ENCODE measurements around the gene PANK4. TPM values are rescaled to one million over a fixed set of nuclear protein-coding genes. Genes with fewer than 3 reads are reported as not detected.

The PANK4 gene
- total RNA-seq, 1 experiment from 2014 or later: 22.1 TPM

GRCh38 chr1:2519729-2520128, 6.7 kb downstream of the PANK4 start:
- no peak overlapping the region for H3K4me3 Mint-ChIP-seq (ENCODE audit: unreplicated experiment)
- peaks cover 10% of the 10 kb centered on the region for H3K4me1 Mint-ChIP-seq (ENCODE audit: insufficient read depth, unreplicated experiment)
- POLR2A ChIA-PET: no interaction called here
- CTCF ChIA-PET: interaction anchor here (1.1 to 2.1 kb wide), 2 partner anchors 11 to 28 kb away, joined by 6 to 13 read pairs; no protein-coding TSS in a partner anchor
- no peak for TF ChIP-seq CTCF (IDR thresholded peaks at IDR 0.05; ENCODE audit: unreplicated experiment)
- intact Hi-C loops (cut with micrococcal nuclease): no loop called here
- H3K27me3 Mint-ChIP-seq (ENCODE audit: insufficient read depth, unreplicated experiment): no peaks in the 10 kb centered on the region
- no peaks in the 10 kb centered on the region for H3K9me3 Mint-ChIP-seq (ENCODE audit: unreplicated experiment)
- no peak overlapping the region for H3K27ac Mint-ChIP-seq (ENCODE audit: low read depth, unreplicated experiment)
- no TSS peak for BruUV-seq (replicated peaks)
- H3K36me3 Mint-ChIP-seq (ENCODE audit: insufficient read depth, unreplicated experiment): peaks cover 34% of the 10 kb centered on the region
- DNase-seq (ENCODE audit: unreplicated experiment): no peak

- no peak overlapping the region for H3K27ac Mint-ChIP-seq (ENCODE audit: low read depth, unreplicated experiment)
- BruUV-seq (replicated peaks): no TSS peak
- intact Hi-C loops (cut with micrococcal nuclease): no loop called here
- peaks cover 4% of the 10 kb centered on the region for H3K4me1 Mint-ChIP-seq (ENCODE audit: insufficient read depth, unreplicated experiment)
- no peak for DNase-seq (ENCODE audit: unreplicated experiment)
- TF ChIP-seq CTCF (IDR thresholded peaks at IDR 0.05; ENCODE audit: unreplicated experiment): no peak
- peaks cover 33% of the 10 kb centered on the region for H3K36me3 Mint-ChIP-seq (ENCODE audit: insufficient read depth, unreplicated experiment)
- CTCF ChIA-PET: interaction anchor here (1.1 to 2.1 kb wide), 2 partner anchors 12 to 29 kb away, joined by 6 to 13 read pairs; no protein-coding TSS in a partner anchor
- H3K4me3 Mint-ChIP-seq (ENCODE audit: unreplicated experiment): no peak overlapping the region
- H3K27me3 Mint-ChIP-seq (ENCODE audit: insufficient read depth, unreplicated experiment): no peaks in the 10 kb centered on the region
- H3K9me3 Mint-ChIP-seq (ENCODE audit: unreplicated experiment): no peaks in the 10 kb centered on the region
- POLR2A ChIA-PET: no interaction called here
Observed at GRCh38 chr1:2519029-2519685, 7.2 kb downstream of the PANK4 start.

- DNase-seq (ENCODE audit: unreplicated experiment): no peak
- TF ChIP-seq CTCF (IDR thresholded peaks at IDR 0.05; ENCODE audit: unreplicated experiment): no peak
- no peak overlapping the region for H3K4me3 Mint-ChIP-seq (ENCODE audit: unreplicated experiment)
- H3K36me3 Mint-ChIP-seq (ENCODE audit: insufficient read depth, unreplicated experiment): peaks cover 31% of the 10 kb centered on the region
- H3K27ac Mint-ChIP-seq (ENCODE audit: low read depth, unreplicated experiment): no peak overlapping the region
- H3K4me1 Mint-ChIP-seq (ENCODE audit: insufficient read depth, unreplicated experiment): no peaks in the 10 kb centered on the region
- no peaks in the 10 kb centered on the region for H3K27me3 Mint-ChIP-seq (ENCODE audit: insufficient read depth, unreplicated experiment)
- POLR2A ChIA-PET: no interaction called here
- CTCF ChIA-PET: interaction anchor here (1.1 to 2.1 kb wide), 2 partner anchors 13 to 29 kb away, joined by 6 to 13 read pairs; no protein-coding TSS in a partner anchor
- no TSS peak for BruUV-seq (replicated peaks)
- H3K9me3 Mint-ChIP-seq (ENCODE audit: unreplicated experiment): no peaks in the 10 kb centered on the region
- intact Hi-C loops (cut with micrococcal nuclease): no loop called here
Observed at GRCh38 chr1:2518528-2518927, 7.9 kb downstream of the PANK4 start.

GRCh38 chr1:2517966-2518365, 8.4 kb downstream of the PANK4 start:
- peaks cover 33% of the 10 kb centered on the region for H3K36me3 Mint-ChIP-seq (ENCODE audit: insufficient read depth, unreplicated experiment)
- intact Hi-C loops (cut with micrococcal nuclease): no loop called here
- no peak for TF ChIP-seq CTCF (IDR thresholded peaks at IDR 0.05; ENCODE audit: unreplicated experiment)
- H3K27ac Mint-ChIP-seq (ENCODE audit: low read depth, unreplicated experiment): no peak overlapping the region
- H3K9me3 Mint-ChIP-seq (ENCODE audit: unreplicated experiment): no peaks in the 10 kb centered on the region
- no peak for DNase-seq (ENCODE audit: unreplicated experiment)
- ChIA-PET CTCF (interaction anchor here (2.1 kb wide), 1 partner anchor 30 kb away, joined by 13 read pairs; no protein-coding TSS in a partner anchor), POLR2A (no interaction called here)
- no peak overlapping the region for H3K4me3 Mint-ChIP-seq (ENCODE audit: unreplicated experiment)
- H3K4me1 Mint-ChIP-seq (ENCODE audit: insufficient read depth, unreplicated experiment): no peaks in the 10 kb centered on the region
- H3K27me3 Mint-ChIP-seq (ENCODE audit: insufficient read depth, unreplicated experiment): no peaks in the 10 kb centered on the region
- no TSS peak for BruUV-seq (replicated peaks)
